Measurements from ENCODE around the gene EGFR.

EGFR gene

GRCh38 chr7:55235115-55235514, 216.3 kb downstream of the EGFR start:
- no peak for DNase-seq

GRCh38 chr7:55235801-55236200, 217.0 kb downstream of the EGFR start:
- DNase-seq = no peak

GRCh38 chr7:55236476-55236875, 217.7 kb downstream of the EGFR start:
- no peak for DNase-seq

GRCh38 chr7:55237156-55237893, 218.5 kb downstream of the EGFR start:
- no peak for DNase-seq

GRCh38 chr7:55239406-55239805, 220.6 kb downstream of the EGFR start:
- no peak for DNase-seq

GRCh38 chr7:55240418-55241142, 221.8 kb downstream of the EGFR start:
- no peak for DNase-seq

GRCh38 chr7:55241958-55242357, 223.1 kb downstream of the EGFR start:
- no peak for DNase-seq

GRCh38 chr7:55242613-55243012, 223.8 kb downstream of the EGFR start:
- DNase-seq = no peak

GRCh38 chr7:55244006-55244745, 225.4 kb downstream of the EGFR start:
- no peak for DNase-seq

GRCh38 chr7:55245271-55245723, 226.5 kb downstream of the EGFR start:
- no peak for DNase-seq

GRCh38 chr7:55246171-55246570, 227.4 kb downstream of the EGFR start:
- no peak for DNase-seq

- no peak for DNase-seq
These were observed 228.6 kb downstream of the EGFR start for GRCh38 chr7:55247428-55247827.

GRCh38 chr7:55248526-55248925, 229.7 kb downstream of the EGFR start:
- DNase-seq = no peak

GRCh38 chr7:55249332-55249731, 230.5 kb downstream of the EGFR start:
- no peak for DNase-seq

- DNase-seq = no peak
These were observed 231.5 kb downstream of the EGFR start for GRCh38 chr7:55250313-55250712.

GRCh38 chr7:55251313-55251712, 232.5 kb downstream of the EGFR start:
- no peak for DNase-seq

- no peak for DNase-seq
These were observed 233.1 kb downstream of the EGFR start for GRCh38 chr7:55251911-55252310.

- DNase-seq = no peak
These were observed 233.6 kb downstream of the EGFR start for GRCh38 chr7:55252386-55252785.

GRCh38 chr7:55253188-55253587, 234.4 kb downstream of the EGFR start:
- no peak for DNase-seq

GRCh38 chr7:55254242-55254595, 235.4 kb downstream of the EGFR start:
- no peak for DNase-seq

- peak; percentile 6 for DNase-seq
These were observed 236.0 kb downstream of the EGFR start for GRCh38 chr7:55254596-55255495.

Measured in NCI-H524 treated with DMSO at 0.1 percent for 48 hours (cell line).